Glutamatergic neuron (in vitro differentiated cells): ENCODE data around the gene CECR2. TPM values are rescaled to one million over a fixed set of nuclear protein-coding genes. Genes with fewer than 3 reads are reported as not detected.

Experiments
- DNase-seq: peaks from one replicate; pipeline ENCODE4 v3.0.0; 2022
- H3K27ac Mint-ChIP-seq: one replicate; pipeline ENCODE4 v1.8.0; 2020; ENCODE audit warnings: mild to moderate bottlenecking, mixed read lengths, inconsistent platforms; ENCODE audit not compliant: unreplicated experiment
- H3K27me3 Mint-ChIP-seq: one replicate; pipeline ENCODE4 v1.8.0; 2020; ENCODE audit warnings: mild to moderate bottlenecking, moderate library complexity, mixed read lengths, inconsistent platforms; ENCODE audit not compliant: unreplicated experiment
- H3K36me3 Mint-ChIP-seq: one replicate; pipeline ENCODE4 v1.8.0; 2020; ENCODE audit warnings: mild to moderate bottlenecking, mixed read lengths, inconsistent platforms; ENCODE audit not compliant: unreplicated experiment
- H3K4me1 Mint-ChIP-seq: one replicate; pipeline ENCODE4 v1.8.0; 2020; ENCODE audit warnings: mild to moderate bottlenecking, low read depth, mixed read lengths, inconsistent platforms; ENCODE audit not compliant: unreplicated experiment
- H3K4me3 Mint-ChIP-seq: one replicate; pipeline ENCODE4 v1.8.0; 2020; ENCODE audit warnings: mild to moderate bottlenecking, mixed read lengths, inconsistent platforms; ENCODE audit not compliant: unreplicated experiment
- H3K9me3 Mint-ChIP-seq: one replicate; pipeline ENCODE4 v1.8.0; 2020; ENCODE audit warnings: mild to moderate bottlenecking, moderate library complexity, mixed read lengths, inconsistent platforms; ENCODE audit not compliant: unreplicated experiment
- total RNA-seq: library from RNA; stranded (reverse); fragmentation: NEBNext Ultra II Directional; extraction: Animal tissue kit (Norgen Biotek cat#: 25700); gene quantifications from one replicate; pipeline ENCODE4 v1.2.1, GENCODE V29; 2021; ENCODE audit not compliant: unreplicated experiment
- TF ChIP-seq, protein P1 (sequence below): fragments of 200-600 bp; sonication (generic); IDR thresholded peaks from one replicate; pipeline ENCODE4 v1.5.0; 2021; ENCODE audit not compliant: partially characterized antibody, unreplicated experiment

The CECR2 gene
- total RNA-seq, 1 donor from 2014 or later = 178 TPM

DNA sequence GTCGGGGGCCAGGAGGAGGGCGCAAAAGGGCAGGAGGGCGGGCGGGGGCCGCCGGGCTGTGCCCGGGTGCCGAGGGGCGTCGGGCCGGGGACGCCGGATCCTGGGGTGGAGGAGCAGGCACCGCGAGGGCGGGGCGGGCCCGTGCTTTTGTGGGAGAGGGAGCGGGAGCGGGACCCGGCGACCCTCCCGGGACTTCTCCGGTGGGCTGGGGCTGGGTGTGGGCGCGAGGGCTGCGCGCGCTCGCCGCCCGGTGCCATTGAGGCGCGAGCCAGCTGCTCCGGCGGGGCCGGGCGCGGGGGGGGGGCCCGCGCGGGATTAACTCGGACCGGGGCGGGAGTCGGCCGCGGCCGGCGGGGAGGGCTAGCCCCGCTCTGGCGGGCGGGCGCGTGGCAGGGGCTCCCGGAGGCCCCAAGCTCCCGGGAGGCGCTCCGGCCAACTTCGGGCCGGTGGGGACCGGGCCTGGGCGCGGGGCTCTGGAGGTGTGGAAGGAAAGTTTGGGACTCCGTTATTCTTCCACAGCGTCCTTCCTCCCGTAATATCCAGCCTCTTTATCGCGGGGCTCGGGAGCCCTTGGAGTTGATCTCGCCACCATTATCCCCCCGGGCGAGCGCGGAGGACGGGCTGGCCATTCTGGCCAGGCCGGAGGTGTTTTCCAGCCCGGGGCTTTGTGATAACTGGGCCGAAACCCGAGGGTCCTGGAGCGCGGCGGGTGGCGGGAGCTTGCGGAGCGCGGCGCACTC, 936 bp downstream of the CECR2 start:
- DNase-seq = peak; percentile 67

DNA sequence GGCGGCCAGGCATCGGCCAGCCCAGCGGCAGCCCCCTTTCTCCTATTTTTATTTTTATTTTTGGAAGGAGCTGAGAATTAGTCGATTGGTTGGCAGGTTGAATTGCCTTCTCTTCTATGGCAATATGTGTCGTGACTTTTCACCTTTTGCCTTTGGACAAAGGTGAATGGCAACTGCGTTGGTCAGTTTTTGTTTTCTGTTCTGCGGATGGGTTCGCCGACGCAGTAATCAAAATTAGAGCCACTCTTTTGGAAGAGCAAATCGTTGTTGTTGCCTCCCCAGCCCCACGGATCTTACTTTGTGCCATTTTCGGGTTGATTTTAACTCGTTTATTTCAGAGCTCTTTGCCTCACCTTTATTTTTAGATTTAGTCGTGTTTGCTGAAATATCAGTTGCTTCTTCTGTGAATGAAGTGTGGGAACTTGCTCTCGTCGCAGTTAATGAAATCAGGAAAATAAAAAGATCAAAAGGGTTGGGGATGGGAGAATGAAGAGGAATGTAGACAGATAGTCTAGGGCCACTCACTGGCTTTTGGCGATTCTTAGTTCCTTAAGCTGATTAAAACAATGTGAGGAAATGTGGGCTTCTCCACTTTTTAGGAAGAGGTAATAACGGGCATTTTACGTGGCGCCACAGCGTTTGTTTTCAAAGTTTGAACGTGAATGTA, 1.6 kb downstream of the CECR2 start:
- Mint-ChIP-seq H3K27ac (peak overlapping the region; percentile 86), H3K4me1 (peaks cover 35% of the 10 kb centered on the region), H3K27me3 (peaks cover 31% of the 10 kb centered on the region), H3K9me3 (peaks cover 19% of the 10 kb centered on the region), H3K36me3 (no peaks in the 10 kb centered on the region), H3K4me3 (peak overlapping the region; percentile 95)
- TF ChIP-seq, protein P1, sequence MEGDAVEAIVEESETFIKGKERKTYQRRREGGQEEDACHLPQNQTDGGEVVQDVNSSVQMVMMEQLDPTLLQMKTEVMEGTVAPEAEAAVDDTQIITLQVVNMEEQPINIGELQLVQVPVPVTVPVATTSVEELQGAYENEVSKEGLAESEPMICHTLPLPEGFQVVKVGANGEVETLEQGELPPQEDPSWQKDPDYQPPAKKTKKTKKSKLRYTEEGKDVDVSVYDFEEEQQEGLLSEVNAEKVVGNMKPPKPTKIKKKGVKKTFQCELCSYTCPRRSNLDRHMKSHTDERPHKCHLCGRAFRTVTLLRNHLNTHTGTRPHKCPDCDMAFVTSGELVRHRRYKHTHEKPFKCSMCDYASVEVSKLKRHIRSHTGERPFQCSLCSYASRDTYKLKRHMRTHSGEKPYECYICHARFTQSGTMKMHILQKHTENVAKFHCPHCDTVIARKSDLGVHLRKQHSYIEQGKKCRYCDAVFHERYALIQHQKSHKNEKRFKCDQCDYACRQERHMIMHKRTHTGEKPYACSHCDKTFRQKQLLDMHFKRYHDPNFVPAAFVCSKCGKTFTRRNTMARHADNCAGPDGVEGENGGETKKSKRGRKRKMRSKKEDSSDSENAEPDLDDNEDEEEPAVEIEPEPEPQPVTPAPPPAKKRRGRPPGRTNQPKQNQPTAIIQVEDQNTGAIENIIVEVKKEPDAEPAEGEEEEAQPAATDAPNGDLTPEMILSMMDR = no peak
- no peak for DNase-seq

More for the DNA sequence above, 936 bp downstream of the CECR2 start:
- Mint-ChIP-seq H3K4me1 (peaks cover 32% of the 10 kb centered on the region), H3K27me3 (peaks cover 28% of the 10 kb centered on the region), H3K36me3 (no peaks in the 10 kb centered on the region), H3K9me3 (peaks cover 17% of the 10 kb centered on the region), H3K4me3 (peak overlapping the region; percentile 95), H3K27ac (no peak overlapping the region)
- TF ChIP-seq, protein P1 = no peak

DNA sequence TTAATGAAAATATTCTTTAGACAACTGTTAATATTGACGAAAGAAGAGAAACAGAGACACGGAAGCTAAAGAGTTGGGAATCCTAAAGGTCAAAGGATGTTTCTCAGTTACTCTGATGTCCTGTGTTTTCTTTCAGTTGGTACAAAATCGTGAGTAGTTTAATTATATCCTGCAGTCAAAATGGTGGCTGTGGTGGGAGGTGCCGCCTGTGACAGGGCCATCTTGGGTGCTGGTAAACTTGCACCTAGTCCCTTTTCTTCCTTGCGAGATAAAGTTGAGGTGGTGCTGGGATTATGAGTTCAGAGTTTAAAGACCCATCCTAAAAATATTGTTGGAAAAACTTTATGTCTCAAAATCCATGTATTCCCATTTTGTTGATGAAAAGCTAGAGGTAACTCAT, 2.2 kb downstream of the CECR2 start:
- H3K4me3 Mint-ChIP-seq = peak overlapping the region; percentile 95
- peaks cover 28% of the 10 kb centered on the region for H3K27me3 Mint-ChIP-seq
- H3K36me3 Mint-ChIP-seq = no peaks in the 10 kb centered on the region
- TF ChIP-seq, protein P1 = no peak
- peak overlapping the region; percentile 85 for H3K27ac Mint-ChIP-seq
- no peak for DNase-seq
- H3K4me1 Mint-ChIP-seq = peaks cover 37% of the 10 kb centered on the region
- peaks cover 16% of the 10 kb centered on the region for H3K9me3 Mint-ChIP-seq

DNA sequence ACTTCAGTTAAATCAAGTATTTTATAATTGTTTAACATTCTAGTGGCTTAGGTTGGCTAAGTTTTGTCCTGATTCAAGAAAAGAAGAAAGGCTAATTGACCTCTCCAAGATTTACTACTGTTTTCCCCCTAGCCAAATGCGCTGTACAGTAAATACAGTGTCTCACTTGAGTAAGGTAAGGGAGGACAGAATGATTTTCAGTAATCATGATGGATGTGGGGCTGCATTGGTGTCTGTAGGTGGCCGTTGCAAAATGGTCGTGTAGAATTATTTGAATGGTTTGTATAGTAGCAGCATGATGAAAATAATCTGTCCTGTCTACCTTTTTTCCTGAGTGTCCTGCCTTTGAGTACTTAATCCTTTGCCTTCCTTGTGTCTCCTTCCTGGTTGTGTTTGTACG, 4.6 kb downstream of the CECR2 start:
- Mint-ChIP-seq H3K27ac (peak overlapping the region; percentile 0), H3K9me3 (peaks cover 12% of the 10 kb centered on the region), H3K36me3 (no peaks in the 10 kb centered on the region), H3K4me1 (peaks cover 39% of the 10 kb centered on the region), H3K27me3 (peaks cover 16% of the 10 kb centered on the region), H3K4me3 (peak overlapping the region; percentile 70)
- TF ChIP-seq, protein P1 = no peak
- DNase-seq = no peak

DNA sequence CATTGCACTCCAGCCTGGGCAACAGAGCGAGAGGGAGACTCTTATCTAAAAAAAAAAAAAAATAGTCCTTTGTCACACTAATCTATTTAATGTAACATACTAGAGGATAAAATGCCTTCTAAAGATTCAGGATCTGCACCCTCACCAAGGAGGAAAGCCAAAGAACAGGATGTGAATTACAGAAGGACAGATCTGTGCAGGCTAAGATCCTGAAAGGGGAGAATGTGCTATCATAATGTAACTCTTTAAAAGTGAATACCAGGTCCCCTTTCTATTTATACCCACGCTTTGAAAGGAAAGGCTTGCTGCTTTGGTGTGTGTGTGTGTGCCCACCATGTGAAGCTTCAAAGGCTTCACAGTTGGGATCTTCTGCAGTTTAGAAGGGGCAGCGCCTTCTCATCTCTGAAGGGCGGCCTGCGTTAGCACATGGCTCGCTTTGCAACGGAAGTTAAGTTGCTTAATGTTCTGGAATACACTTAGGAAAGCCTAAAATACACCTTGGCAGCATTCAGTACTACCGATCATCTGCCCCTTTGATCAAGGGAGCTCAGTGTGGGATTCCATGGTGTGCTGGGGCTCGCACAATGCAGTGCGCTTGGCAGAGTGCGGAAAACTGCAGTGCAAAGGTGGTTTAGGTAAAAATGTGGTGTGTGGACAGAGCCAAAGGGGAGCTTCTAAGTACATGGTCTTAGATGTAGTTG, 6.8 kb downstream of the CECR2 start:
- Mint-ChIP-seq H3K27me3 (peaks cover 11% of the 10 kb centered on the region), H3K36me3 (no peaks in the 10 kb centered on the region), H3K27ac (no peak overlapping the region), H3K9me3 (peaks cover 7% of the 10 kb centered on the region), H3K4me3 (peak overlapping the region; percentile 71), H3K4me1 (peaks cover 59% of the 10 kb centered on the region)
- DNase-seq = no peak
- TF ChIP-seq, protein P1 = no peak
